ENCODE results near the gene KMT2C. TPM values are rescaled to one million over a fixed set of nuclear protein-coding genes. Genes with fewer than 3 reads are reported as not detected.

Gene KMT2C
- total and polyA plus RNA-seq, 2 experiments from 2014 or later: 21.9 to 47.7 TPM

DNA sequence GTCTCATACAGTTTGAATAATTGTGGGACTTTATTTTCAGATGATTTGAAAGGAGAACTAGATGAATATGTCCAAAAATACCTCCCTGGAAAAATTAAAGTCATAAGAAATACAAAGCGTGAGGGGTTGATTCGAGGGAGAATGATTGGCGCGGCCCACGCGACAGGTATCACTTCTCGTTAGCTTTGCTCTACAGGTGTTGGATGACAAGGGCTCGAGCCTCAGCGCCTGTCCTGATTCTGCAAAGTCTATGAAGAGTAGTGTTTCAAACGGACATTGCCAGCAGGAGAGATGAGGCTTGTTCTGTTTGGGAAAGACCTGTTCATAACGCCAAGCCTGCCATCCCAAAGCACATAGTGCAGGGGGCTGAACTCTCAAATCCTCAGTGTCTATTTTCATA lies 330.6 kb downstream of the KMT2C start:
- Histone ChIP-seq H4K20me1 (ENCODE audit: insufficient read depth, poor library complexity, severe bottlenecking) (no peaks in the 10 kb centered on the region), H3K36me3 (replicated peaks; ENCODE audit: insufficient read depth, low read depth) (no peaks in the 10 kb centered on the region), H3K9me3 (ENCODE audit: low read depth) (no peaks in the 10 kb centered on the region), H2AFZ (no peak overlapping the region), H3K79me2 (no peaks in the 10 kb centered on the region), H3K4me1 (ENCODE audit: insufficient read depth) (no peaks in the 10 kb centered on the region), H3K4me2 (no peak overlapping the region), H3K9me2 (replicated peaks; ENCODE audit: insufficient read depth) (no peaks in the 10 kb centered on the region), H3K27me3 (no peaks in the 10 kb centered on the region), H3K27ac (no peak overlapping the region), H3K4me3 (no peak overlapping the region)
- WGBS (ENCODE audit: low lambda C conversion rate, missing lambda C conversion rate): 96% methylated on average over 11 of the region's 11 CpGs
- no peak for DNase-seq (ENCODE audit: low spot score)
- no peak for TF ChIP-seq EZH2 (IDR thresholded peaks at IDR 0.05; ENCODE audit: borderline replicate concordance)
- no peak for TF ChIP-seq CTCF (IDR thresholded peaks at IDR 0.05; ENCODE audit: poor library complexity)
- no peak for TF ChIP-seq EZH2phosphoT487 (IDR thresholded peaks at IDR 0.05; ENCODE audit: low read depth, severe bottlenecking, unreplicated experiment)

DNA sequence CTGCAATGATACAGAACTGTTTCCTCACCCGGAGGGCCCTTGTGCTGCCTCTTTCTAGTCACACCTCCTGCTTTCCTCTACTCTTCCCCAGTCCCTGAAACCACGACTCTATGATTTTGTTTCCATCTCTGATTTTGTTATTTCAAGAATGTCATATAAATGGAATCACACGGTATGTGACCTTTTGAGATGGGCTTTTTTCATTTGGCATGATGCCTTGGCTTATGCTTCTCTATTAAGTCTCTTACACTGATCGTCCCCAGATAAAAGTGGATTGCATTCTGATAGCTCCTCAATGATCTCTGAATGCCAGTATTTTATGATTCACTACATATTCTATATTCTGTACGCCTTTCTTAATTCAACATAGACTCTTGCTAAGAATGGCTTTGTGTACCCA lies 332.1 kb downstream of the KMT2C start:
- Histone ChIP-seq H3K4me3 (no peak overlapping the region), H3K9me3 (ENCODE audit: low read depth) (no peaks in the 10 kb centered on the region), H2AFZ (no peak overlapping the region), H3K9me2 (replicated peaks; ENCODE audit: insufficient read depth) (no peaks in the 10 kb centered on the region), H3K4me2 (no peak overlapping the region), H3K27me3 (no peaks in the 10 kb centered on the region), H3K79me2 (no peaks in the 10 kb centered on the region), H4K20me1 (ENCODE audit: insufficient read depth, poor library complexity, severe bottlenecking) (no peaks in the 10 kb centered on the region), H3K4me1 (ENCODE audit: insufficient read depth) (no peaks in the 10 kb centered on the region), H3K27ac (no peak overlapping the region), H3K36me3 (replicated peaks; ENCODE audit: insufficient read depth, low read depth) (no peaks in the 10 kb centered on the region)
- no peak for DNase-seq (ENCODE audit: low spot score)
- TF ChIP-seq CTCF (IDR thresholded peaks at IDR 0.05; ENCODE audit: poor library complexity): no peak
- no peak for TF ChIP-seq EZH2 (IDR thresholded peaks at IDR 0.05; ENCODE audit: borderline replicate concordance)
- TF ChIP-seq EZH2phosphoT487 (IDR thresholded peaks at IDR 0.05; ENCODE audit: low read depth, severe bottlenecking, unreplicated experiment): no peak
- WGBS (ENCODE audit: low lambda C conversion rate, missing lambda C conversion rate): 87% methylated on average over 5 of the region's 5 CpGs

DNA sequence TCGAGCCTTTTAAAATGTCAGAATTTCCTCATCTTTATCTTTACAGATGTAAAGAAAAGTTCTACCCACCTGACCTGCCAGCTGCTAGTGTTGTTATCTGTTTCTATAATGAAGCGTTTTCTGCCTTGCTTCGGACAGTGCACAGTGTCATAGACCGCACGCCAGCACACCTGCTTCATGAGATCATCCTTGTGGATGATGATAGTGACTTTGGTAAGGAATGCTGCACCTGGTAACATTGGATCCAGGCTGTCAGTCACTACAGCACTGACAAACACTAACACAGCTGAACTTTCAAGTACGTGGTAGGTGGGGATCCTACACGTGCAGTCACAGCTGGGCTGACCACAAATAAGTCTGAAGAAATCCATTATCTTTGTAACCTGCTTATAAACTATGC lies 332.7 kb downstream of the KMT2C start:
- no peak overlapping the region for H3K4me2 ChIP-seq
- 93% methylated on average over 7 of the region's 7 CpGs for WGBS (ENCODE audit: low lambda C conversion rate, missing lambda C conversion rate)
- no peak overlapping the region for H3K4me3 ChIP-seq
- DNase-seq (ENCODE audit: low spot score): no peak
- no peaks in the 10 kb centered on the region for H3K4me1 ChIP-seq (ENCODE audit: insufficient read depth)
- no peak overlapping the region for H3K27ac ChIP-seq
- no peak overlapping the region for H2AFZ ChIP-seq
- H4K20me1 ChIP-seq (ENCODE audit: insufficient read depth, poor library complexity, severe bottlenecking): no peaks in the 10 kb centered on the region
- no peak for TF ChIP-seq EZH2phosphoT487 (IDR thresholded peaks at IDR 0.05; ENCODE audit: low read depth, severe bottlenecking, unreplicated experiment)
- TF ChIP-seq EZH2 (IDR thresholded peaks at IDR 0.05; ENCODE audit: borderline replicate concordance): no peak
- no peak for TF ChIP-seq CTCF (IDR thresholded peaks at IDR 0.05; ENCODE audit: poor library complexity)
- no peaks in the 10 kb centered on the region for H3K36me3 ChIP-seq (replicated peaks; ENCODE audit: insufficient read depth, low read depth)
- H3K9me2 ChIP-seq (replicated peaks; ENCODE audit: insufficient read depth): no peaks in the 10 kb centered on the region
- H3K79me2 ChIP-seq: no peaks in the 10 kb centered on the region
- no peaks in the 10 kb centered on the region for H3K27me3 ChIP-seq
- no peaks in the 10 kb centered on the region for H3K9me3 ChIP-seq (ENCODE audit: low read depth)

DNA sequence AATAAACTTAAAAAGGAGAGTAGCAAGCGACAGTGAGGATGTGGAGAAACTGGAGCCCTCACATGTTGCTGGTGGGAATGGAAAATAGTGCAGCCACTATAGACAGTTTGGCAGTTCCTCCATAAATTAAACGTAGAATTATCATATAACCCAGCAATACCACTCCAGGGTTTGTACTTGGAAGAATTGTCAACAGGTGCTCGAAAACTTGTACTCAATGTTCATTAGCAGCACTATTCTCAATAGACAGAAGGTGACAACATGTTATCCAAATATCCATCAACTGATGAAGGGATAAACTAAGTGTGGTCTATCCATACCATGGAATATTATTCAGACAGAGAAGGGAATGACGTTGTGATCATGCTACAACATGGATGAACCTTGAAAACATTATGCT lies 338.5 kb downstream of the KMT2C start:
- TF ChIP-seq CTCF (IDR thresholded peaks at IDR 0.05; ENCODE audit: poor library complexity): no peak
- no peak for TF ChIP-seq EZH2phosphoT487 (IDR thresholded peaks at IDR 0.05; ENCODE audit: low read depth, severe bottlenecking, unreplicated experiment)
- TF ChIP-seq EZH2 (IDR thresholded peaks at IDR 0.05; ENCODE audit: borderline replicate concordance): no peak
- Histone ChIP-seq H4K20me1 (ENCODE audit: insufficient read depth, poor library complexity, severe bottlenecking) (no peaks in the 10 kb centered on the region), H3K9me2 (replicated peaks; ENCODE audit: insufficient read depth) (no peaks in the 10 kb centered on the region), H3K79me2 (peaks cover 2% of the 10 kb centered on the region), H3K4me1 (ENCODE audit: insufficient read depth) (no peaks in the 10 kb centered on the region), H2AFZ (no peak overlapping the region), H3K27me3 (no peaks in the 10 kb centered on the region), H3K27ac (no peak overlapping the region), H3K4me2 (no peak overlapping the region), H3K36me3 (replicated peaks; ENCODE audit: insufficient read depth, low read depth) (no peaks in the 10 kb centered on the region), H3K4me3 (no peak overlapping the region), H3K9me3 (ENCODE audit: low read depth) (no peaks in the 10 kb centered on the region)
- no peak for DNase-seq (ENCODE audit: low spot score)
- 94% methylated on average over 4 of the region's 4 CpGs for WGBS (ENCODE audit: low lambda C conversion rate, missing lambda C conversion rate)
